Smooth muscle cell (in vitro differentiated cells): Measurements from ENCODE around the gene TBC1D14. TPM values are rescaled to one million over a fixed set of nuclear protein-coding genes. Genes with fewer than 3 reads are reported as not detected.

Experiments used
- DNase-seq: peaks from one replicate; lab custom pipeline; 2025; ENCODE audit not compliant: unreplicated experiment; lab: John Stamatoyannopoulos, UW
- H2AFZ ChIP-seq: fragments of 200-600 bp; sonication (generic); 2 replicates; pipeline ENCODE4 v1.6.0; 2016; ENCODE audit warnings: antibody characterized with exemption, low read depth, mild to moderate bottlenecking
- H3F3A ChIP-seq: fragments of 200-600 bp; sonication (generic); 2 replicates; pipeline ENCODE4 v1.6.0; 2017; ENCODE audit warnings: antibody characterized with exemption, low read depth
- H3K27ac ChIP-seq: fragments of 200-600 bp; sonication (generic); 2 replicates; pipeline ENCODE4 v1.5.1; 2016; ENCODE audit warnings: low read depth, mild to moderate bottlenecking
- H3K27me3 ChIP-seq: fragments of 200-600 bp; sonication (generic); 2 replicates; pipeline ENCODE4 v1.6.1; 2016; ENCODE audit warnings: low read depth, mild to moderate bottlenecking
- H3K36me3 ChIP-seq: fragments of 200-600 bp; sonication (generic); 2 replicates; pipeline ENCODE4 v1.5.1; 2016; ENCODE audit warnings: low read depth
- H3K4me1 ChIP-seq: fragments of 200-600 bp; sonication (generic); 2 replicates; pipeline ENCODE4 v1.5.1; 2016; ENCODE audit warnings: low read depth
- H3K4me2 ChIP-seq: fragments of 200-600 bp; sonication (generic); 2 replicates; pipeline ENCODE4 v1.6.0; 2016; ENCODE audit warnings: mild to moderate bottlenecking
- H3K4me3 ChIP-seq: fragments of 200-600 bp; sonication (generic); 2 replicates; pipeline ENCODE4 v1.5.1; 2016; ENCODE audit warnings: mild to moderate bottlenecking
- H3K79me2 ChIP-seq: fragments of 200-600 bp; sonication (generic); 2 replicates; pipeline ENCODE4 v1.6.0; 2016; ENCODE audit warnings: low read depth, mild to moderate bottlenecking
- H3K9ac ChIP-seq: fragments of 200-600 bp; sonication (generic); 2 replicates; pipeline ENCODE4 v1.6.0; 2016; ENCODE audit warnings: low read depth
- H3K9me3 ChIP-seq: fragments of 200-600 bp; sonication (generic); replicated peaks from 2 replicates; pipeline ENCODE4 v1.5.1; 2016; ENCODE audit warnings: low read depth
- H4K20me1 ChIP-seq: fragments of 200-600 bp; sonication (generic); 2 replicates; pipeline ENCODE4 v1.6.0; 2016; ENCODE audit warnings: low read depth
- CTCF ChIP-seq: fragments of 200-600 bp; sonication (generic); IDR thresholded peaks from 2 replicates; pipeline ENCODE4 v1.5.1; 2017; ENCODE audit warnings: borderline replicate concordance, mild to moderate bottlenecking, antibody characterized with exemption; ENCODE audit not compliant: insufficient read depth, poor library complexity, severe bottlenecking
- WGBS: methylation state at CpG from one replicate; pipeline ENCODE4 v1.1.7; 2016; ENCODE audit warnings: low lambda C conversion rate; 5-methylcytosine and 5-hydroxymethylcytosine counted together
- polyA plus RNA-seq: library from polyadenylated mRNA; unstranded; fragments of >200 nt; fragmentation: Nextera tagmentation; extraction: Ambion mirVana; gene quantifications from 2 replicates; pipeline ENCODE4 v1.2.1, GENCODE V29; 2016
- total RNA-seq: library from RNA; depleted of rRNA; stranded (reverse); fragments of >200 nt; gene quantifications from 2 replicates; pipeline ENCODE4 v1.2.3, GENCODE V29; 2014

Gene TBC1D14
- total and polyA plus RNA-seq, 2 experiments from 2014 or later: 13.0 to 24.4 TPM

GRCh38 chr4:7001271-7001670 is 91.6 kb downstream of the TBC1D14 start:
- no peak for DNase-seq
- H3K9me3 ChIP-seq: no peaks in the 10 kb centered on the region
- no peak for TF ChIP-seq CTCF
- 98% methylated on average over 7 of the region's 7 CpGs for WGBS
- H3K9ac ChIP-seq: no peak overlapping the region
- H3K4me2 ChIP-seq: no peak overlapping the region
- H2AFZ ChIP-seq: no peak overlapping the region
- H3F3A ChIP-seq: peaks cover 3% of the 10 kb centered on the region
- no peaks in the 10 kb centered on the region for H3K27me3 ChIP-seq
- H3K4me3 ChIP-seq: no peak overlapping the region
- H3K4me1 ChIP-seq: no peaks in the 10 kb centered on the region
- peaks cover 4% of the 10 kb centered on the region for H3K79me2 ChIP-seq
- no peak overlapping the region for H3K27ac ChIP-seq
- peaks cover 14% of the 10 kb centered on the region for H3K36me3 ChIP-seq
- no peaks in the 10 kb centered on the region for H4K20me1 ChIP-seq

DNA sequence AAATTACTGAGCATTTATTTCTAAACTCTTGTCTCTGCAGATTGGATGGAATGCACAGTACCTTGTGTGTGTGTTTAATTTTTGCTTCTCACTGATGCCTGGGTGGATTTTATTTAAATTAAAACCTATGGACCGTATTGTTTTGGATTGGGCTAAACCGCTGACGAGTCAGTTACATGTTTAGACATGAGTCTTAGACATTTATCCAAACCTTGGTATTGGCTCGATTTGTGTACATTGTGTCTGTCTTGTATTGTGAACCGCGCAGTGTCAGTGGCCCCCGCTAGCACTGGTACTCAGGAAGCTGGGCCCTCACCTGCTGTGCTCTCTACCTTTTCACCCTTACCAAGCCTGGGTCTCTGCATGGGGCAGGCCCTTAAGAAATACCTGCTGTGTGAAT is 92.7 kb downstream of the TBC1D14 start:
- H3K9ac ChIP-seq: no peak overlapping the region
- H3K36me3 ChIP-seq: peaks cover 6% of the 10 kb centered on the region
- TF ChIP-seq CTCF: no peak
- H3K4me3 ChIP-seq: no peak overlapping the region
- no peak overlapping the region for H3K4me2 ChIP-seq
- H3K27ac ChIP-seq: no peak overlapping the region
- no peaks in the 10 kb centered on the region for H3K9me3 ChIP-seq
- H3K27me3 ChIP-seq: no peaks in the 10 kb centered on the region
- no peaks in the 10 kb centered on the region for H4K20me1 ChIP-seq
- H3F3A ChIP-seq: peaks cover 3% of the 10 kb centered on the region
- H2AFZ ChIP-seq: no peak overlapping the region
- H3K4me1 ChIP-seq: peaks cover 7% of the 10 kb centered on the region
- DNase-seq: no peak
- WGBS: 97% methylated on average over 7 of the region's 7 CpGs
- H3K79me2 ChIP-seq: peaks cover 4% of the 10 kb centered on the region

GRCh38 chr4:7003176-7003878 is 93.7 kb downstream of the TBC1D14 start:
- Histone ChIP-seq H3K4me1 (peaks cover 16% of the 10 kb centered on the region), H3K9ac (no peak overlapping the region), H3K4me3 (no peak overlapping the region), H3K27ac (peak overlapping the region; percentile 95), H3F3A (peaks cover 3% of the 10 kb centered on the region), H2AFZ (no peak overlapping the region), H3K27me3 (no peaks in the 10 kb centered on the region), H3K36me3 (peaks cover 6% of the 10 kb centered on the region), H4K20me1 (no peaks in the 10 kb centered on the region), H3K4me2 (no peak overlapping the region), H3K9me3 (no peaks in the 10 kb centered on the region), H3K79me2 (peaks cover 4% of the 10 kb centered on the region)
- no peak for DNase-seq
- 87% methylated on average over 11 of the region's 11 CpGs for WGBS
- no peak for TF ChIP-seq CTCF

- Histone ChIP-seq H3K4me2 (no peak overlapping the region), H3K27ac (peak overlapping the region; percentile 95), H3K36me3 (peaks cover 6% of the 10 kb centered on the region), H3K9ac (peak overlapping the region; percentile 46), H3K27me3 (no peaks in the 10 kb centered on the region), H4K20me1 (no peaks in the 10 kb centered on the region), H3K4me3 (no peak overlapping the region), H3K79me2 (peaks cover 4% of the 10 kb centered on the region), H3K4me1 (peaks cover 16% of the 10 kb centered on the region), H2AFZ (no peak overlapping the region), H3F3A (peaks cover 3% of the 10 kb centered on the region), H3K9me3 (no peaks in the 10 kb centered on the region)
- no peak for DNase-seq
- TF ChIP-seq CTCF: no peak
- 88% methylated on average over 8 of the region's 8 CpGs for WGBS
Observed at GRCh38 chr4:7003879-7004240, 94.2 kb downstream of the TBC1D14 start.
